H9 (cell line): ENCODE data around the gene ERVV-1. TPM values are rescaled to one million over a fixed set of nuclear protein-coding genes. Genes with fewer than 3 reads are reported as not detected.

Experiments used
- DNase-seq: peaks from one replicate; pipeline ENCODE4 v3.0.0-alpha.2; 2017
- H2AFZ ChIP-seq: one replicate; pipeline ENCODE4 v1.6.1; 2013; ENCODE audit warnings: mild to moderate bottlenecking, low read length, control low read depth, moderate library complexity
- H2AK5ac ChIP-seq: 2 replicates; pipeline ENCODE4 v1.6.1; 2013; ENCODE audit warnings: low read length, control low read depth, mixed read lengths; ENCODE audit not compliant: insufficient read length
- H2BK120ac ChIP-seq: one replicate; pipeline ENCODE4 v1.6.1; 2013; ENCODE audit warnings: low read depth, mild to moderate bottlenecking, low read length, control low read depth, inconsistent platforms; ENCODE audit not compliant: poor library complexity, severe bottlenecking
- H2BK12ac ChIP-seq: 2 replicates; pipeline ENCODE4 v1.6.1; 2013; ENCODE audit warnings: low read length, control low read depth, mixed read lengths, low read depth; ENCODE audit not compliant: insufficient read length
- H2BK15ac ChIP-seq: 2 replicates; pipeline ENCODE4 v1.6.1; 2013; ENCODE audit warnings: low read depth, low read length, control low read depth
- H2BK20ac ChIP-seq: one replicate; pipeline ENCODE4 v1.6.1; 2013; ENCODE audit warnings: low read depth, mild to moderate bottlenecking, low read length, control low read depth, inconsistent platforms; ENCODE audit not compliant: poor library complexity, severe bottlenecking
- H2BK5ac ChIP-seq: 2 replicates; pipeline ENCODE4 v1.6.1; 2013; ENCODE audit warnings: low read length, control low read depth, mixed read lengths; ENCODE audit not compliant: insufficient read length
- H3K14ac ChIP-seq: 2 replicates; pipeline ENCODE4 v1.6.1; 2013; ENCODE audit warnings: low read length, control low read depth; ENCODE audit not compliant: insufficient read depth
- H3K18ac ChIP-seq: 2 replicates; pipeline ENCODE4 v1.6.1; 2013; ENCODE audit warnings: low read depth, mild to moderate bottlenecking, mixed read lengths, low read length, control low read depth; ENCODE audit not compliant: insufficient read length
- H3K23ac ChIP-seq: 2 replicates; pipeline ENCODE4 v1.6.1; 2013; ENCODE audit warnings: low read length, control low read depth, mixed read lengths, low read depth; ENCODE audit not compliant: insufficient read length
- H3K23me2 ChIP-seq: 2 replicates; pipeline ENCODE4 v1.6.1; 2013; ENCODE audit warnings: low read depth, mild to moderate bottlenecking, mixed read lengths, low read length, control low read depth; ENCODE audit not compliant: insufficient read length, poor library complexity, severe bottlenecking
- H3K27ac ChIP-seq: 2 replicates; pipeline ENCODE4 v1.5.1; 2013; ENCODE audit warnings: low read length, control low read depth, mixed read lengths, low read depth; ENCODE audit not compliant: insufficient read length
- H3K27me3 ChIP-seq: 2 replicates; pipeline ENCODE4 v1.6.1; 2013; ENCODE audit warnings: low read length, control low read depth, inconsistent platforms; ENCODE audit not compliant: insufficient read depth
- H3K4ac ChIP-seq: 2 replicates; pipeline ENCODE4 v1.6.1; 2013; ENCODE audit warnings: low read depth, mild to moderate bottlenecking, control low read depth, inconsistent platforms, low read length, moderate library complexity
- H3K4me1 ChIP-seq: 2 replicates; pipeline ENCODE4 v1.6.1; 2013; ENCODE audit warnings: low read length, control low read depth, inconsistent platforms; ENCODE audit not compliant: insufficient read depth
- H3K4me2 ChIP-seq: 2 replicates; pipeline ENCODE4 v1.6.1; 2013; ENCODE audit warnings: low read length, control low read depth, mixed read lengths; ENCODE audit not compliant: insufficient read length, insufficient read depth
- H3K56ac ChIP-seq: 2 replicates; pipeline ENCODE4 v1.6.1; 2013; ENCODE audit warnings: low read depth, mild to moderate bottlenecking, mixed read lengths, low read length, control low read depth; ENCODE audit not compliant: insufficient read length
- H3K79me1 ChIP-seq: 2 replicates; pipeline ENCODE4 v1.6.1; 2013; ENCODE audit warnings: low read depth, mild to moderate bottlenecking, moderate library complexity, low read length, control low read depth, inconsistent platforms; ENCODE audit not compliant: insufficient read depth, poor library complexity, severe bottlenecking
- H3K79me2 ChIP-seq: 2 replicates; pipeline ENCODE4 v1.6.1; 2013; ENCODE audit warnings: low read length, control low read depth, inconsistent platforms; ENCODE audit not compliant: insufficient read depth
- H3K9ac ChIP-seq: 2 replicates; pipeline ENCODE4 v1.6.1; 2013; ENCODE audit warnings: low read length, control low read depth, mixed read lengths; ENCODE audit not compliant: insufficient read length; ENCODE audit errors: extremely low read depth
- H3K9me3 ChIP-seq: one replicate; pipeline ENCODE4 v1.6.1; 2013; ENCODE audit warnings: low read depth, low read length, inconsistent platforms; ENCODE audit not compliant: control insufficient read depth
- H3T11ph ChIP-seq: one replicate; pipeline ENCODE4 v1.6.1; 2013; ENCODE audit warnings: mild to moderate bottlenecking, low read length, control low read depth, inconsistent platforms
- H4K20me1 ChIP-seq: one replicate; pipeline ENCODE4 v1.6.1; 2013; ENCODE audit not compliant: control insufficient read depth, insufficient read length, insufficient read depth
- H4K5ac ChIP-seq: 2 replicates; pipeline ENCODE4 v1.6.1; 2013; ENCODE audit warnings: low read depth, mild to moderate bottlenecking, mixed read lengths, low read length, control low read depth; ENCODE audit not compliant: insufficient read length
- H4K8ac ChIP-seq: replicated peaks from 2 replicates; pipeline ENCODE4 v1.6.1; 2013; ENCODE audit warnings: low read length, control low read depth, mixed read lengths, low read depth; ENCODE audit not compliant: insufficient read length
- H4K91ac ChIP-seq: 2 replicates; pipeline ENCODE4 v1.6.1; 2013; ENCODE audit warnings: low read depth, mild to moderate bottlenecking, moderate library complexity, mixed read lengths, low read length, control low read depth; ENCODE audit not compliant: insufficient read length
- H3K27ac Mint-ChIP-seq, 3 experiments: 2 replicates in 2 of 3; 3 replicates in 1 of 3; pipeline ENCODE4 v1.8.0; 2020 to 2021; ENCODE audit warnings: mixed read lengths in 3 of 3, mild to moderate bottlenecking in 1 of 3, moderate library complexity in 1 of 3
- H3K27me3 Mint-ChIP-seq: 2 replicates; pipeline ENCODE4 v1.8.0; 2021; ENCODE audit warnings: low read depth, mild to moderate bottlenecking, moderate library complexity, mixed read lengths
- H3K36me3 Mint-ChIP-seq, 3 experiments: 2 replicates in 2 of 3; 3 replicates in 1 of 3; pipeline ENCODE4 v1.8.0; 2020 to 2021; ENCODE audit warnings: low read depth in 3 of 3, mixed read lengths in 3 of 3; ENCODE audit not compliant: insufficient read depth in 1 of 3
- H3K4me1 Mint-ChIP-seq, 2 experiments: 2 replicates each; pipeline ENCODE4 v1.8.0; 2020; ENCODE audit warnings: mixed read lengths in 2 of 2
- H3K4me3 Mint-ChIP-seq, 2 experiments: 2 replicates in 1 of 2; 3 replicates in 1 of 2; pipeline ENCODE4 v1.8.0; 2020 to 2021; ENCODE audit warnings: mild to moderate bottlenecking in 2 of 2, mixed read lengths in 2 of 2, moderate library complexity in 1 of 2
- H3K9me3 Mint-ChIP-seq, 2 experiments: 2 replicates in 1 of 2; 3 replicates in 1 of 2; pipeline ENCODE4 v1.8.0; 2020; ENCODE audit warnings: mild to moderate bottlenecking in 2 of 2, mixed read lengths in 2 of 2, moderate library complexity in 1 of 2
- CTCF ChIP-seq: fragments of 200-600 bp; sonication (generic); conservative IDR thresholded peaks from 3 replicates; pipeline ENCODE4 v1.8.0; 2021; ENCODE audit warnings: antibody characterized with exemption, mild to moderate bottlenecking
- WGBS: extraction: QIAGEN DNeasy Blood & Tissue Kit; methylation state at CpG from one replicate; pipeline ENCODE4 v1.1.7; 2013; ENCODE audit warnings: missing lambda C conversion rate, low lambda C conversion rate, mixed read lengths; ENCODE audit not compliant: insufficient read length; ENCODE audit errors: extremely low coverage; 5-methylcytosine and 5-hydroxymethylcytosine counted together
- total RNA-seq: library from RNA; stranded (reverse); gene quantifications from 2 replicates; pipeline ENCODE4 v1.2.1, GENCODE V29; 2021

Gene ERVV-1
- total RNA-seq, 1 experiment from 2014 or later: not detected

GRCh38 chr19:52992109-52993004, 21.4 kb upstream of the ERVV-1 start:
- Histone ChIP-seq H4K20me1 (no peaks in the 10 kb centered on the region), H4K91ac (no peak overlapping the region), H2AFZ (no peak overlapping the region), H3K79me2 (no peaks in the 10 kb centered on the region), H2BK20ac (no peak overlapping the region), H3K27me3 (peaks cover 6% of the 10 kb centered on the region; the same call in 1 of the 2 replicates), H3K27ac (no peak overlapping the region), H4K5ac (no peak overlapping the region), H3K18ac (no peak overlapping the region), H2BK120ac (no peak overlapping the region), H3K9ac (no peak overlapping the region), H2AK5ac (no peak overlapping the region), H3K4ac (no peak overlapping the region), H3K79me1 (no peaks in the 10 kb centered on the region), H3T11ph (no peak overlapping the region), H2BK12ac (no peak overlapping the region), H4K8ac (no peak overlapping the region), H3K56ac (no peak overlapping the region), H3K23ac (no peak overlapping the region), H3K14ac (no peak overlapping the region), H3K4me1 (no peaks in the 10 kb centered on the region; the same call in 1 of the 2 replicates), H2BK15ac (no peak overlapping the region; the same call in 1 of the 2 replicates), H3K23me2 (peaks cover 10% of the 10 kb centered on the region), H3K4me2 (peak overlapping the region; percentile 21), H2BK5ac (no peak overlapping the region), H3K9me3 (no peaks in the 10 kb centered on the region)
- H3K4me3 Mint-ChIP-seq: peak overlapping the region; percentile 71 to 87
- H3K27me3 Mint-ChIP-seq: peaks cover 55% of the 10 kb centered on the region
- H3K9me3 Mint-ChIP-seq: 0 out of 5 replicates have a peak, but pooled peaks cover 2 to 6% of the 10 kb centered on the region in 2 experiments
- H3K36me3 Mint-ChIP-seq: no peaks in the 10 kb centered on the region
- DNase-seq: peak; percentile 46
- WGBS: 100% methylated on average over 3 of the region's 26 CpGs
- H3K27ac Mint-ChIP-seq: no peak overlapping the region
- H3K4me1 Mint-ChIP-seq: peaks cover 15 to 18% of the 10 kb centered on the region in 2 experiments
- no peak for TF ChIP-seq CTCF
